HL-60/S4 treated with retinoic acid at 250 ng/mL for 4 days and 3 days (cell line): ENCODE measurements around the gene BTBD3.

ENCODE experiments used
- in situ Hi-C: fragments of 300-500 bp; cut with MboI; formaldehyde crosslinking; loops from 2 replicates; pipeline ENCODE4 v1.7.0; 2022; ENCODE audit warnings: low sequenced_read_pairs

The BTBD3 gene

DNA sequence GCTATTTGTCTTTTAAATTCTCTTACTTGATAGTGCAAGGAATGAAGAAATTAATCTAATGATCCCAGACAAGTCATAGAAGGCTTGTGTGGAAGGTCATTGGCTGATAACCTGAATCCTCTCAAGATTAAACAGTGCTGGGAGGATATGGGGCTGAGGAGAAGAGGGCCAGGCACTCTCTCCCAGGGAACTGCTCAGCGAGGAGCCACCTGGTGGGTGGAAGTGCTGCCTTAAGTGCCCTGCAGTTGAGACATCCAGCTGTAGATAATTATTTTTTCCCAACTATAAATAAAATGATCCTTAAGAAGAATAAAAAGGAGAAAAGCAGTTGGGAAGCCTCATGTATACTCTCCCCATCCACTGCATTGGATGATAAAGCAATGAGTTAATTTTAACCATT is 47.9 kb downstream of the BTBD3 start:
- in situ Hi-C loops, result no loop called here

DNA sequence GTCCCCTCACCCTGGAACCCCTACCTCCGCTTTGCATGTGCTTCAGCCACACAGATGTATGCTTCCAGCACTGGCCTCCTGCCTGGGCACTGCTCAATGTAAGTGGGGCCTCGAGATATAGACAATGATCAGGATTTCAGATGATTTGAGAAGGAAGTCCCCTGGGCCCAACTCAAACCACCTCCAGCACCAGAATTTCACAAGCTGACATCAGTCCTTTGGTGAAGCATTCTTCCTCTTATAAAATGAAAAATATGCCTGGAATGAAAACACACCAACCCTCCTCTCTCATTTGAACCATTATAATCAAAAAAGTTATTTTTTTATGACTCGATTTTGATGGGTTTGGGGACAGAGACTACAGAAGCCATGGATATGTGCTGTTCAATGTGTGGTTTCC is 48.5 kb downstream of the BTBD3 start:
- in situ Hi-C loops, result no loop called here

DNA sequence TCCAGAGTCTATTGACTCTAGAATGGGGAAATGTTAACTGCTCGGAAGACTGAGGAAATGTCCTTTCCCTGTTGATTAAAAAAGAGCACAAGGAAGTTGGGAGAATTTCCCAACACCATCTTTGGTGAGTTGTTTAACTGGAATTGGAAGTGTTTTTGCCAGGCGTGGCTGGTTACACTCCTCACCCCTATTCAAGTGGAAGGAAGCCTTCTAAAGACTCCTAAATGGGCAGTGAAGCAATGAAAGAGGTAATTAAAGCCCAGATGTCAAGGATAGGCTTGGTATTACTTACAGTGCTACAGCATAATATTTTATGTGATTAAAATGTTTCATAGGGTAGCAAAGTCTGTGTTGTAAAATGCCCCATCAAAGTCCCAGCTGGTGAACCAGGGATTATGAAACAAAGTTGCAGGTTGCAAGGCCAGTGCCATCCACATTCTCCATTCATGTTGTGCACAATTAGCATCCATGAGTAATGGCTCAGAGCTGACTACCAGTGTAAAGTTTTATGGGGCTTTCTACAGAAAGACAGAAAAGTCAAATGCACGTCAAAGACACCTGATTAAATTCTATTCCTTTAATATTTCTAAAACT is 52.6 kb downstream of the BTBD3 start:
- in situ Hi-C loops, result no loop called here

DNA sequence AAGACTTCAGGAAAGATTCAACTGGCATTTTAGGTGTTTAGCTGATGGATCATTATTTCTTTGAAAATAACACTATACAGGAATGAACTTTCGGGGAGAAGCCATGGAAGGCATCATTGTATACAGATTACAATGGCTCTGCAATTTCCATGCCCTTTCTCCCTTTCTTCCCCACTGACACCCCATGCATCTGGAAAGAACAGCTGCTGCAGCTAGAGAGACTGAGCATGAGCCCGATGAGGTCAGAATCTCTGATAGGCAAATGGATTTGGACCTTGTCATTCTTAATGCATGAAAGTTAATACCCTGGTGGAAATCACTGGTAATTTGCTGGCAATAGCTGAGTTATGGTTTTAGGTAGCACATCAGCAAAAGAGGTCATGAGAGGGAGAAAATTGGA is 54.8 kb downstream of the BTBD3 start:
- in situ Hi-C loops, result no loop called here
